ENCODE measurements around the gene NTRK1.

Gene NTRK1

GRCh38 chr1:156854634-156855033 is 6.0 kb upstream of the NTRK1 start:
- DNase-seq (ENCODE audit: low read depth in 1 of 2, low spot score in 1 of 2): no peak

GRCh38 chr1:156856282-156856785 is 4.3 kb upstream of the NTRK1 start:
- no peak for DNase-seq (ENCODE audit: low read depth in 1 of 2, low spot score in 1 of 2)

- DNase-seq (ENCODE audit: low read depth in 1 of 2, low spot score in 1 of 2): no peak
Measured at GRCh38 chr1:156857532-156857931, 3.1 kb upstream of the NTRK1 start.

DNA sequence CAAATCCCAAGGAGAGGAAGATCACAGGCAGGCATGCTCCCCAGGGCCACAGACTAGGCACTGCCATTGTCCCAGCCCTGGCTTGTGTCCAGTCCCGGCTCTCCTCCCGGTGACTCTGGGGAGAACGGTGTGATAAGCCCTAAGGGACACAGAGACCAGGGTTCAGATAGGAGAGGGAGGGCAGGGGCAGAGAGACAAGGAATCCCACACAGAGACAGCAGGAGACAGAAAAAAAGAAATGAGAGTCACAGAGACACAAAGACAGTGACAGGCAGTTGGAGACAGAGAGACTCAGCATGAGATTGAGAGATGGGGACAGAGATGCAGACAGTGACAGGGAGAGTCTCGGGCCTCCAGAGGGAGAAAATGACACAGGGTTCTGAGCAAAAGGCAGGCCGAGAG is 2.1 kb upstream of the NTRK1 start:
- no peak for DNase-seq (ENCODE audit: low read depth in 1 of 2, low spot score in 1 of 2)

DNA sequence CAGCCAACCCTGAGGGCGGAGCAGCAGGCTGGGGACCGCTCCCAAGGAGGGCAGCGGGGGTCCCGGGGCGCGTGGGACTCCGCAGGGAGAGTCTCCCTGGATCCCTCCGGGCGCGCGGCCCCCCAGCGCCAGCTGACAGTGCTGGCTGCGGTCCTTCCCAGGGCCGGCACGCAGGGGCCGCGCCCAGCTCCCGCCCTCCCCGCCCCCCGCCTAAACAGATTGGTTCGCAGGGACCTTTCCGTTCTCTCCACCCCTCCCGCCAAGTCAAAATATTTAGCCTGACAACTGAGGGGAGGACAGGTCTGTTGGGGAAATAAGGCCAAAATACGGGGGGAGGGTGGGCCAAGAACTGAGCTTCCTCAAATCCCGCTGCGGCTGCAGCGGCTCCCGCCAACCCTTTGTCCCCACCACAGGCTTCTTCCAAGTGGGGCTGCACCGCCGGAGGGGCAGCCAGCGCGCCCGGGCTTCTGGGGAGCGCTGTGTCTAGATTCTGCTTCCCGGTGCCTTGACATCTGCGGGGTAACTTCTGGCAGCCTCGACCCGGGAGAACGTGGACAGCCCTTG is 1.6 kb upstream of the NTRK1 start, which contains the start of gene INSRR:
Gene INSRR (minus strand): TSS at position 159 of the 564 bp plus-strand sequence. CDS start 496 bp downstream, outside the sequence.
- DNase-seq (ENCODE audit: low read depth in 1 of 2, low spot score in 1 of 2): no peak

- no peak for DNase-seq (ENCODE audit: low read depth in 1 of 2, low spot score in 1 of 2)
Measured at GRCh38 chr1:156859523-156860112, 1.0 kb upstream of the NTRK1 start.

DNA sequence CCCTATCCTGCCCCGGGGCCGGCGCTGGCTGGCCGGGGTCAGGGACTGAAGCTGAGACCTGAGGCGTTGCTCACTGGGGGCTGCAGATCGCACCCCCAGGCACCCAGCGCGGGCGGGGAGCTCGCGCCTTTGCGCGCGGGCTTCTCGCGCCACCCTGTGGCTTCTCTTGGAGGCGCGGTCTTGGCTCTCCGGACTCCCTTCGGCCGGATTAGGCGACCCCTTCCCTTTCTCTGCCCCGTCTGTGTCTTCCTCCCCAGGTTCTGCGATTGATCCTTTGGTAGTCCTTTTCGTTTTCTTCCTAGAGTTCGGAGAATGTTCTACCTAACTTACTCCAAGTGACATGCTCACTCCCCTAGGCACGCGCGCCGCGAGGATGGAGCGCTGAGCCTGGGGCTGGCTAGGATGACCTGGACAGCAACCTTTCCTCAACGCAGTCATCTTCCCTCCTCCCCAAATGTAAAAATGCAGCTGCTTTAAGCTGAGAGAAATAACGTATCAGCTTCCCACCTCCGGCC is 495 bp upstream of the NTRK1 start:
- DNase-seq (ENCODE audit: low read depth in 1 of 2, low spot score in 1 of 2): peak; percentile 32 to 33

GRCh38 chr1:156862584-156862983 is 1.9 kb downstream of the NTRK1 start:
- no peak for DNase-seq (ENCODE audit: low read depth in 1 of 2, low spot score in 1 of 2)

GRCh38 chr1:156862997-156863599 is 2.4 kb downstream of the NTRK1 start:
- no peak for DNase-seq (ENCODE audit: low read depth in 1 of 2, low spot score in 1 of 2)

- DNase-seq (ENCODE audit: low read depth in 1 of 2, low spot score in 1 of 2): no peak
Measured at GRCh38 chr1:156863631-156864030, 3.0 kb downstream of the NTRK1 start.

DNA sequence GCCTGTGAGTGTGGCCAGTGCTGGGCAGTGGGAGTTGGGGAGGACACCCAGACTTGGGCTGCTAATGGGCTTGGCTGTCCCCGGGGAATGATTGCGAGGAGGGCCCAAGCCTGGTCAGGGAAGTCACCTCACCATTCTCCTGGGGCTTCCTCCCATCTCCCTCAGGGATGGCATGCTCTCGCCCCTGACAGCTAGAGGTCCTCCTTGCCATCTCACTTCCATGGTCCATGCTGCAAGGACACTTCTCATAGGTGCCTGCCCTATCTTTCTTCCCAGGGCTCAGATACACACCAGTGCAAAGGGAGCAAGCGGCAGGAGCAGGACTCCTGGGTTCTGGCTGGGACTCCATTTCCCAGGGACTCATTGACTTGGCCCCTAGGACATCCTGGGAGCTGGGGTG is 4.1 kb downstream of the NTRK1 start:
- DNase-seq (ENCODE audit: low read depth in 1 of 2, low spot score in 1 of 2): no peak

- DNase-seq (ENCODE audit: low read depth in 1 of 2, low spot score in 1 of 2): no peak
Measured at GRCh38 chr1:156865258-156865657, 4.6 kb downstream of the NTRK1 start.

- DNase-seq (ENCODE audit: low read depth in 1 of 2, low spot score in 1 of 2): no peak
Measured at GRCh38 chr1:156865865-156866248, 5.2 kb downstream of the NTRK1 start.

- no peak for DNase-seq (ENCODE audit: low read depth in 1 of 2, low spot score in 1 of 2)
Measured at GRCh38 chr1:156866249-156866909, 5.7 kb downstream of the NTRK1 start.

DNA sequence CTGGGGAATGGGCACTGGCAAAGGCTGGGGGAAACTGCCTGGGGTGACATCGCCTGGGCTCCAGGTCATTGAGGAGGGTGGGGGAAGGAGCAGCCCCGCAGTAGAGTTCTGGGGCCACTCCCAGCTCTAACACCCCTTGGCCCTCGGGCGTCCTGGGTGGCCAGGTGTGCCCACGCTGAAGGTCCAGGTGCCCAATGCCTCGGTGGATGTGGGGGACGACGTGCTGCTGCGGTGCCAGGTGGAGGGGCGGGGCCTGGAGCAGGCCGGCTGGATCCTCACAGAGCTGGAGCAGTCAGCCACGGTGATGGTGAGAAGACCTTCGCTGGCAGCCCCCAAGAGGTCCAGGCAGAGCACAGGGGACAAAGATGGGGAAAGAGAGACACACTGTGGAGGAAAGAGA is 7.7 kb downstream of the NTRK1 start:
- DNase-seq (ENCODE audit: low read depth in 1 of 2, low spot score in 1 of 2): no peak

- DNase-seq (ENCODE audit: low read depth in 1 of 2, low spot score in 1 of 2): no peak
Measured at GRCh38 chr1:156869455-156869854, 8.8 kb downstream of the NTRK1 start.

DNA sequence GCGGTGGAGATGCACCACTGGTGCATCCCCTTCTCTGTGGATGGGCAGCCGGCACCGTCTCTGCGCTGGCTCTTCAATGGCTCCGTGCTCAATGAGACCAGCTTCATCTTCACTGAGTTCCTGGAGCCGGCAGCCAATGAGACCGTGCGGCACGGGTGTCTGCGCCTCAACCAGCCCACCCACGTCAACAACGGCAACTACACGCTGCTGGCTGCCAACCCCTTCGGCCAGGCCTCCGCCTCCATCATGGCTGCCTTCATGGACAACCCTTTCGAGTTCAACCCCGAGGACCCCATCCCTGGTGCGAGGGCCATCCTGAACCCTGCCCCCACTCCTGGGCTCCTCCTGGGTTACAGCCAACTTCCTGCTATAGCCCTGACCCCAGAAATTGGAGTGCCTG is 13.0 kb downstream of the NTRK1 start:
- no peak for DNase-seq (ENCODE audit: low read depth in 1 of 2, low spot score in 1 of 2)

DNA sequence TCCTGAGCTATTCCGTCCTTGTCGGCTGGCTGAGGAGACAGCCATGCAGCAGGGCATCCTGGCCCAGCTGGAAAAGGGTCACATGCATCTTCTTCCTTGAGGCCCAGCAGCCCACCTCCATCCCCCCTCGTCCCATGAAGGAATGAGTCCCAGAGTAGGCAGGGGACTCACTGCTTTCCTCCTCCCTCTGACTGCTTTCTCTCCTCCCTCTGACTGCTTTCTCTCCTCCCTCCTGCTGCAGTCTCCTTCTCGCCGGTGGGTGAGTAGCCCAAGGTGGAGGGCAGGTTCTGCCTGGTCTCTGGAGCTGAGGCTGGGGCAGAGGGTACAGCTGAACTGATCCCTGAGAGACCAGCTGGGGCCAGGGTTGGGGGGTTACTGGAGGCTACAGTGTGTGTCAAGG is 13.5 kb downstream of the NTRK1 start:
- no peak for DNase-seq (ENCODE audit: low read depth in 1 of 2, low spot score in 1 of 2)

DNA sequence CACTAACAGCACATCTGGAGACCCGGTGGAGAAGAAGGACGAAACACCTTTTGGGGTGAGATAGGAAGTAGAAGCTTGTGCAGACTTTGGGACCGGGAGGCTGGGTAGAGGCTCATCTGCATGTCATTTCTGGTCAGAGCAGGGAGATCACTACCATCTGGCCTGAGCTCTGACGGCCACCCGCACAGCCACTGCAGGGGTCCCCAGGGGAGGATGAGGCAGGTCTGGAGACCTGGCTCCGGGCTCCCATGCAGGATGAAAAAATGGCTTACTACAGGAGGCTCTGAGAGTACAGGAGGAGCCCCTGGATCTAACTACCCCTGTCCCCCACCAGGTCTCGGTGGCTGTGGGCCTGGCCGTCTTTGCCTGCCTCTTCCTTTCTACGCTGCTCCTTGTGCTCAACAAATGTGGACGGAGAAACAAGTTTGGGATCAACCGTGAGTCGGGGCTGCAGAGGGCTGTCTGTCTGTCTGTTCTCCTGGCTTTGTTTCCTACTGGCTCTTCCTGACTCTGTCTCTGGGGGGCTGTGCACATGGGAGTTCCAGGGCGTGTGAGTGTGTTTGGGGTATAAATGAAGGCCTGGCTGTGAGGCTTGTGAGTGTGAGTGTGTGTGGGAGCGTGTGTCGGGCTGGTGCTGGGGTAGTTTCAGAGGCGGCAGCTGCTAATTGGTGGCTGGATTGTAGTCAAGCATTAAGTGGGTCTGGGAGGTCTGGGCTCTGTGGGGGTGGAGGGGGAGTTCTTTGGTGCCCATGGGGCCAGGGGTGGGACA is 14.1 kb downstream of the NTRK1 start:
- DNase-seq (ENCODE audit: low read depth in 1 of 2, low spot score in 1 of 2): no peak

DNA sequence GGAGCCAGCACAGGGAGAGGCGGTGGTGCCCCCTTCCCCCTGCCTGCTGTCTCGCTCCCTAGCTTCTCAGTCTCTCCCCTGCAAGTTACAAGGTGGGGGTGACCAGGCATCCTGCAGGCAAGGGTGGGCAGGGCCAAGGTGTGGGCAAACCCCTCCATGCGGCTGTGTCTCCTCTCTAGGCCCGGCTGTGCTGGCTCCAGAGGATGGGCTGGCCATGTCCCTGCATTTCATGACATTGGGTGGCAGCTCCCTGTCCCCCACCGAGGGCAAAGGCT is 14.6 kb downstream of the NTRK1 start:
- DNase-seq (ENCODE audit: low read depth in 1 of 2, low spot score in 1 of 2): no peak

- DNase-seq (ENCODE audit: low read depth in 1 of 2, low spot score in 1 of 2): no peak
Measured at GRCh38 chr1:156876281-156876680, 15.6 kb downstream of the NTRK1 start.

Data from activated CD4-positive, alpha-beta T cell treated with anti-CD3 and anti-CD28 coated beads, Interleukin-2, amount 50 U/mL, for 24 hours (primary cell).